Sigmoid colon (tissue), 4 donors: ENCODE results near the gene DOCK9.

Source experiments
- EP300 ChIP-seq, 4 donors: sonication (generic); formaldehyde crosslinking; IDR thresholded peaks; one replicate each; pipeline ENCODE4 v1.6.1; 2017; ENCODE audit warnings: antibody characterized with exemption in 4 of 4
- POLR2A ChIP-seq, 2 donors: fragments of 450-650 bp; IDR thresholded peaks; one replicate each; pipeline ENCODE4 v1.6.1; 2016; ENCODE audit warnings: antibody characterized with exemption in 2 of 2, mild to moderate bottlenecking in 2 of 2, moderate library complexity in 2 of 2
- POLR2AphosphoS5 ChIP-seq, 4 donors: sonication (generic); formaldehyde crosslinking; IDR thresholded peaks; one replicate each; pipeline ENCODE4 v1.6.1; 2017; ENCODE audit warnings: antibody characterized with exemption in 4 of 4
- TF ChIP-seq, protein P1 (sequence below), 4 experiments: fragments of 450-650 bp in 3 of 4; fragments of 200-600 bp in 1 of 4; IDR thresholded peaks; one replicate each; pipeline ENCODE4 v1.5.1; 2016 to 2019; ENCODE audit warnings: antibody characterized with exemption in 4 of 4, mild to moderate bottlenecking in 3 of 4, moderate library complexity in 2 of 4

DNA sequence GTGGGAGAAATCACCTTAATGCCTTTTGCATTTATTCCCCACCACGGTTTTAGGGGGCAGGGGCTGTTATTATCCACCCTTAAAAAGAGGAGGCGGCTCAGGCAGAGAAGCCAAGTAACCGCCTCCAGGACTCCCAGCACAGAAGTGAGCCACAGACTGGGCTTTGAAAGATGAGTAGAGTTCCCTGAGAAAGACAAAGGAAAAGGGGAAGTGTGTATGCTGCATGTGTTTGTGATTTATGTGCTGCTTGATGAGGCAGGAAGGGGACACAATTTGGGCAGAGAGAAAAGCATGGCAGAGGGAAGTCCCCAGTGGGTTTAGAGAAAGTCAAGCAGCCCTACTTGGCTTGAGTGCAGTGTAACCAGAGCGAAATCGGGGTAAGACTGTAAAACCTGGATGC, 85.0 kb downstream of the DOCK9 start:
- TF ChIP-seq, protein P1, sequence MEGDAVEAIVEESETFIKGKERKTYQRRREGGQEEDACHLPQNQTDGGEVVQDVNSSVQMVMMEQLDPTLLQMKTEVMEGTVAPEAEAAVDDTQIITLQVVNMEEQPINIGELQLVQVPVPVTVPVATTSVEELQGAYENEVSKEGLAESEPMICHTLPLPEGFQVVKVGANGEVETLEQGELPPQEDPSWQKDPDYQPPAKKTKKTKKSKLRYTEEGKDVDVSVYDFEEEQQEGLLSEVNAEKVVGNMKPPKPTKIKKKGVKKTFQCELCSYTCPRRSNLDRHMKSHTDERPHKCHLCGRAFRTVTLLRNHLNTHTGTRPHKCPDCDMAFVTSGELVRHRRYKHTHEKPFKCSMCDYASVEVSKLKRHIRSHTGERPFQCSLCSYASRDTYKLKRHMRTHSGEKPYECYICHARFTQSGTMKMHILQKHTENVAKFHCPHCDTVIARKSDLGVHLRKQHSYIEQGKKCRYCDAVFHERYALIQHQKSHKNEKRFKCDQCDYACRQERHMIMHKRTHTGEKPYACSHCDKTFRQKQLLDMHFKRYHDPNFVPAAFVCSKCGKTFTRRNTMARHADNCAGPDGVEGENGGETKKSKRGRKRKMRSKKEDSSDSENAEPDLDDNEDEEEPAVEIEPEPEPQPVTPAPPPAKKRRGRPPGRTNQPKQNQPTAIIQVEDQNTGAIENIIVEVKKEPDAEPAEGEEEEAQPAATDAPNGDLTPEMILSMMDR (IDR thresholded peaks at IDR 0.05), result no peak
- no peak for TF ChIP-seq EP300 (IDR thresholded peaks at IDR 0.05)
- no peak for TF ChIP-seq POLR2AphosphoS5 (IDR thresholded peaks at IDR 0.05)
- TF ChIP-seq POLR2A (IDR thresholded peaks at IDR 0.05), result no peak
